Thyroid gland (tissue), 4 donors: Measurements from ENCODE around the gene LSP1.

Source experiments
- POLR2A ChIP-seq, 2 donors: fragments of 450-650 bp; IDR thresholded peaks; one replicate each; pipeline ENCODE4 v1.6.1; 2017; ENCODE audit warnings: antibody characterized with exemption in 2 of 2, mild to moderate bottlenecking in 2 of 2, moderate library complexity in 1 of 2
- TF ChIP-seq, protein P1 (sequence below), 6 experiments: fragments of 200-600 bp in 3 of 6; fragments of 450-650 bp in 3 of 6; sonication (generic) in 3 of 6; IDR thresholded peaks; one replicate each; pipeline ENCODE4 v1.5.1; 2016 to 2019; ENCODE audit warnings: antibody characterized with exemption in 6 of 6, mild to moderate bottlenecking in 2 of 6, inconsistent platforms in 1 of 6, moderate library complexity in 1 of 6

DNA sequence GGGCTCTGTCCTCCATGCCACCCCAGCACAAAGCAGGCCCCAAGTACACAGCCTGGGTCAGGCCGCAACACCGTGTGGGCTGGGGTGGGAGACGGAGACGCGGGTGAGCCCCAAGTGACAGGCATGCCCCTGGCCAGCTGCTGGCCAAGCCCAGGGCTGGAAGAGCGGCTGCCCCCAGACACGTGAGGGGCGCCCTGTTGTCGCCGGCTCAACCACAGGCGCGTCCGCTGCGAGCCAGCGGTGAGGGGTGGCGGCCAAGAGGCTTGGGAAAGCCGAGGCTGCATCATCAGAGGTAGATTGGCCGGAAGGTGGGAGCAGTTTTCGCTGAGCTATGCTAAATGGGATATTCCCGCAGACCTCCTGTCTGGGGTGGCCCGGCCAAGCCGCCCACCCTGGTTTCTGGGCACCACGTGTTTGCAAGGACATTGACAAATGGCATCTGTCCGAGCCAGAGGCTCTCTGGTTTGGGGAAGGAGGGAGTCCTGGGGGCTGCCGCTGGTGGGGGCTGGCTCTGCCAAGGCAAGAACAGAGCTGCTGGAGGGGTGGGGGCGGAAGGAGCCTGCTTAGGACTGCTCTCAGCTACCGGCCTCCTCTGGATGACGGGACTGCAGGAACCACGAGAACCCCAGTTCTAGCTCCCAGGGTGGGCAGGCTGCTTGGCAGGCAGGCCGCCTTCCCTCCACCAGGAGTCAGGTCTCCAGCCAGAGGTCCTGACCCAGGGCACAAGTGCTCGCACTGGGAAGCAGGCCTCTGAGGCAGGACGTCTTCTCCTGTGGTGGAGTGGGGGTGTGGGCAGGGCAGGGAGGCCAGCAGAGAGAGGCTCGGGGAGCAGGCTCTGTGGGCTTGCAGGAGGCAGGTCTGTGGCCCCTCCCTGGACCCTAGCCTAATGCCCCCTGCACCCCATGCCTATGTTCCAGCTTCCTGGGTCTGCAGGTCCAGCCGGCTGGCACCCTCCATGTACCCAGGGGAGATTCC is 38.3 kb downstream of the LSP1 start:
- TF ChIP-seq, protein P1, sequence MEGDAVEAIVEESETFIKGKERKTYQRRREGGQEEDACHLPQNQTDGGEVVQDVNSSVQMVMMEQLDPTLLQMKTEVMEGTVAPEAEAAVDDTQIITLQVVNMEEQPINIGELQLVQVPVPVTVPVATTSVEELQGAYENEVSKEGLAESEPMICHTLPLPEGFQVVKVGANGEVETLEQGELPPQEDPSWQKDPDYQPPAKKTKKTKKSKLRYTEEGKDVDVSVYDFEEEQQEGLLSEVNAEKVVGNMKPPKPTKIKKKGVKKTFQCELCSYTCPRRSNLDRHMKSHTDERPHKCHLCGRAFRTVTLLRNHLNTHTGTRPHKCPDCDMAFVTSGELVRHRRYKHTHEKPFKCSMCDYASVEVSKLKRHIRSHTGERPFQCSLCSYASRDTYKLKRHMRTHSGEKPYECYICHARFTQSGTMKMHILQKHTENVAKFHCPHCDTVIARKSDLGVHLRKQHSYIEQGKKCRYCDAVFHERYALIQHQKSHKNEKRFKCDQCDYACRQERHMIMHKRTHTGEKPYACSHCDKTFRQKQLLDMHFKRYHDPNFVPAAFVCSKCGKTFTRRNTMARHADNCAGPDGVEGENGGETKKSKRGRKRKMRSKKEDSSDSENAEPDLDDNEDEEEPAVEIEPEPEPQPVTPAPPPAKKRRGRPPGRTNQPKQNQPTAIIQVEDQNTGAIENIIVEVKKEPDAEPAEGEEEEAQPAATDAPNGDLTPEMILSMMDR (IDR thresholded peaks at IDR 0.05): no peak
- TF ChIP-seq POLR2A (IDR thresholded peaks at IDR 0.05): no peak
